Breast epithelium (tissue), 4 donors: Measurements from ENCODE around the gene RAX2. TPM values are rescaled to one million over a fixed set of nuclear protein-coding genes. Genes with fewer than 3 reads are reported as not detected.
"Not testable (repeated sequence)": the region's sequence is repeated elsewhere in the genome, so short reads cannot be mapped to it uniquely, and the experiment has no call there.

Source experiments
- DNase-seq, 2 donors: peaks; one replicate each; pipeline ENCODE4 v3.0.0-alpha.2; 2019; ENCODE audit warnings: low spot score in 2 of 2
- H3K27ac ChIP-seq, 2 donors: fragments of 200-600 bp; sonication (generic) in 1 of 2; one replicate each; pipeline ENCODE4 v1.5.1; 2016 to 2019; ENCODE audit warnings: mild to moderate bottlenecking in 1 of 2
- H3K27me3 ChIP-seq, 2 donors: fragments of 200-600 bp; sonication (generic) in 1 of 2; one replicate each; pipeline versions ENCODE4 v1.5.1 to v1.6.0; 2017 to 2019; ENCODE audit warnings: control low read depth in 1 of 2, mild to moderate bottlenecking in 1 of 2
- H3K36me3 ChIP-seq: fragments of 200-600 bp; one replicate; pipeline ENCODE4 v1.5.1; 2019
- H3K4me1 ChIP-seq, 2 donors: fragments of 200-600 bp; sonication (generic); one replicate each; pipeline ENCODE4 v1.5.1; 2016 to 2019; ENCODE audit warnings: control low read depth in 1 of 2
- H3K4me3 ChIP-seq, 3 donors: fragments of 200-600 bp; sonication (generic); 1 replicate in 2 of 3; 2 replicates in 1 of 3; pipeline ENCODE4 v1.5.1; 2016 to 2019; ENCODE audit warnings: mild to moderate bottlenecking in 3 of 3, moderate library complexity in 2 of 3
- H3K9me3 ChIP-seq, 2 donors: fragments of 200-600 bp; sonication (generic) in 1 of 2; one replicate each; pipeline ENCODE4 v1.5.1; 2016 to 2019; ENCODE audit warnings: control low read depth in 1 of 2
- POLR2A ChIP-seq: fragments of 450-650 bp; IDR thresholded peaks from one replicate; pipeline ENCODE4 v1.6.1; 2016; ENCODE audit warnings: antibody characterized with exemption, mild to moderate bottlenecking, moderate library complexity
- POLR2AphosphoS5 ChIP-seq, 3 donors: sonication (generic); formaldehyde crosslinking; IDR thresholded peaks; one replicate each; pipeline ENCODE4 v1.6.1; 2017; ENCODE audit warnings: antibody characterized with exemption in 3 of 3
- intact Hi-C: fragments of 100-400 bp; cut with DNase I; formaldehyde crosslinking; loops from one replicate; pipeline ENCODE4 v1.15.1; 2023; ENCODE audit warnings: low total_unique reads
- total RNA-seq, 3 donors: library from RNA; depleted of rRNA; stranded (reverse); fragments of >200 nt; gene quantifications; one replicate each; pipeline ENCODE4 v1.1.0, GENCODE V29; 2016
- TF ChIP-seq, protein P1 (sequence below), 3 donors: fragments of 450-650 bp; IDR thresholded peaks; one replicate each; pipeline ENCODE4 v1.5.1; 2016 to 2017; ENCODE audit warnings: antibody characterized with exemption in 3 of 3, mild to moderate bottlenecking in 3 of 3, moderate library complexity in 3 of 3

The RAX2 gene
- total RNA-seq, 3 donors from 2014 or later: 0.66 TPM; not detected in 2

DNA sequence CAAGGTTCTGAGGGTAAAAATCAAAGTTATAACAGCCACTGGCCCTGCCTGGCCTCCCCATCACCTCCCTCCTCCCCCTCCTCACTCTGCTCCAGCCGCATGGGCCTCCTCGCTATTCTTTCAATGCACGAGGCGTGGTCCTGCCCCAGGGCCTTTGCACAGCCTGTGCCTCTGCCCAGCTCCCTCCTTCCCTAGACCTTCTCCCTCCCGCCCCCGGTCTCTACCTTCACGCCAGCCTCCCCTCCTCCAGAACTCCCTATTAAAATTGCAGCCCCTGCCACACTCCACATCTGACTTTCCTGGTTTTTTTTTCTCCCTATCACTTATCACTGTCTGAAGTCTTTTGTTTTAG lies 3.3 kb downstream of the RAX2 start:
- Histone ChIP-seq H3K36me3 (peaks cover 6% of the 10 kb centered on the region), H3K4me3 (no peak overlapping the region), H3K4me1 (no peaks in the 10 kb centered on the region), H3K9me3 (no peaks in the 10 kb centered on the region), H3K27ac (no peak overlapping the region), H3K27me3 (no peaks in the 10 kb centered on the region)
- DNase-seq: no peak
- intact Hi-C loops: no loop called here
- TF ChIP-seq POLR2A (no peak), POLR2AphosphoS5 (IDR thresholded peaks at IDR 0.05) (no peak)
- TF ChIP-seq, protein P1, sequence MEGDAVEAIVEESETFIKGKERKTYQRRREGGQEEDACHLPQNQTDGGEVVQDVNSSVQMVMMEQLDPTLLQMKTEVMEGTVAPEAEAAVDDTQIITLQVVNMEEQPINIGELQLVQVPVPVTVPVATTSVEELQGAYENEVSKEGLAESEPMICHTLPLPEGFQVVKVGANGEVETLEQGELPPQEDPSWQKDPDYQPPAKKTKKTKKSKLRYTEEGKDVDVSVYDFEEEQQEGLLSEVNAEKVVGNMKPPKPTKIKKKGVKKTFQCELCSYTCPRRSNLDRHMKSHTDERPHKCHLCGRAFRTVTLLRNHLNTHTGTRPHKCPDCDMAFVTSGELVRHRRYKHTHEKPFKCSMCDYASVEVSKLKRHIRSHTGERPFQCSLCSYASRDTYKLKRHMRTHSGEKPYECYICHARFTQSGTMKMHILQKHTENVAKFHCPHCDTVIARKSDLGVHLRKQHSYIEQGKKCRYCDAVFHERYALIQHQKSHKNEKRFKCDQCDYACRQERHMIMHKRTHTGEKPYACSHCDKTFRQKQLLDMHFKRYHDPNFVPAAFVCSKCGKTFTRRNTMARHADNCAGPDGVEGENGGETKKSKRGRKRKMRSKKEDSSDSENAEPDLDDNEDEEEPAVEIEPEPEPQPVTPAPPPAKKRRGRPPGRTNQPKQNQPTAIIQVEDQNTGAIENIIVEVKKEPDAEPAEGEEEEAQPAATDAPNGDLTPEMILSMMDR (IDR thresholded peaks at IDR 0.05): no peak

DNA sequence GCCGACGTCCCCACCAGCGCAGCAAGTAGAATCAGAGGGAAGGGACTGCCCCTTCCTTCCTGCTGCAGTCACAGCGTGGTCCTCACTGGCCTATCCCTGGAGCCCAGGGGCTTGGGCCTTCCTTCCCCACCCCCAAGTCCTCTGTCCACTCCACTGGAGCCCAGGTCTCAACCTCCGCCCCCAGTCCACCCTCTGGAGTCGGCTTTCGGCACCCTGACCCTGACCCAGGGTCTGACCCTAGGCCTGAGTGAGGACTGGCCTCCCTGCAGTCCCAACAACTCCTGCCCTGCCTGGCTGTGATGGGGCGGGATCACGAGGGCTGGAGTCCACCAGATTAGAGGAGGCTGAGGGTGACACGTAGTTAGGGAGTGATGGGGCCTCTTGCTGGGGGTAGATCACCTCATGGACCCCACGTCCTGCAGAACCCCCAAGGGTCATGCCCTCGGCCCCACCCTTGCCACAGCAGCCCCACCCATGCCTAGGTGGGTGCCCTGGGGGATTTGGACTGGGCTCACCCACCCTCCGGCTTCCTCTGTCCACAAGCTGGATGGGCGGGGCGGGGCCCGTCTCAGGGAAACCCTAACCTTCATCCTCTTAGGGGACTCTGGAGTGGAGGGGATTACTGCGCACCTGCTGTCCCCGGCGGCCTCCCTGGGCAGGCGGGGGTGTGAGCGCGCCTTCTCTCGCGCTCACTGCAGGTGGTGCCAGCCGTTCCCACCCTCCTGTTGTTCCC lies 3.8 kb downstream of the RAX2 start:
- Histone ChIP-seq H3K36me3 (peaks cover 6% of the 10 kb centered on the region), H3K4me1 (no peaks in the 10 kb centered on the region), H3K27me3 (no peaks in the 10 kb centered on the region), H3K9me3 (no peaks in the 10 kb centered on the region), H3K27ac (no peak overlapping the region), H3K4me3 (no peak overlapping the region)
- no peak for DNase-seq
- intact Hi-C loops: no loop called here
- TF ChIP-seq POLR2AphosphoS5 (IDR thresholded peaks at IDR 0.05) (no peak), POLR2A (no peak)
- TF ChIP-seq, protein P1 (IDR thresholded peaks at IDR 0.05): no peak

DNA sequence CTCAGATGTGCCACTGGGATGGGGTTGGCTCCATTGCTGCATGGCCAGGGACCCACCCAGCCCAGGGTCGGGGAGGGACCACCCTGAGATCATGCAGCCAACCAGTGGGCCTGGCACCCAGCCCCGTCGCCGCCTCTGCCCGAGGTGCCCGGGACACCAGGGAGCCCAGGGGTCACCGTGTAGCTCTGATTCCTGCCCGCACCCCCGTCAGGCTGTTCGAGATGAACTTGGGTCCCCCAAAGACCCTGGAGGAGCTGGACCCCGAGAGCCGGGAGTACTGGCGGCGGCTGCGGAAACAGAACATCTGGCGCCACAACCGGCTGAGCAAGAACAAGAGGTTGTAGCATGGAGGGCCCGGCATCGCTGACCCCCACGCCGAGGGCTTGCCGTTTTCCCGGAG lies 5.0 kb downstream of the RAX2 start:
- no peak for TF ChIP-seq POLR2AphosphoS5 (IDR thresholded peaks at IDR 0.05)
- no peak for TF ChIP-seq POLR2A
- TF ChIP-seq, protein P1 (IDR thresholded peaks at IDR 0.05): no peak
- Histone ChIP-seq H3K36me3 (peaks cover 6% of the 10 kb centered on the region), H3K4me3 (no peak overlapping the region), H3K4me1 (no peaks in the 10 kb centered on the region), H3K27me3 (no peaks in the 10 kb centered on the region), H3K27ac (no peak overlapping the region), H3K9me3 (no peaks in the 10 kb centered on the region)
- intact Hi-C loops: no loop called here
- no peak for DNase-seq

DNA sequence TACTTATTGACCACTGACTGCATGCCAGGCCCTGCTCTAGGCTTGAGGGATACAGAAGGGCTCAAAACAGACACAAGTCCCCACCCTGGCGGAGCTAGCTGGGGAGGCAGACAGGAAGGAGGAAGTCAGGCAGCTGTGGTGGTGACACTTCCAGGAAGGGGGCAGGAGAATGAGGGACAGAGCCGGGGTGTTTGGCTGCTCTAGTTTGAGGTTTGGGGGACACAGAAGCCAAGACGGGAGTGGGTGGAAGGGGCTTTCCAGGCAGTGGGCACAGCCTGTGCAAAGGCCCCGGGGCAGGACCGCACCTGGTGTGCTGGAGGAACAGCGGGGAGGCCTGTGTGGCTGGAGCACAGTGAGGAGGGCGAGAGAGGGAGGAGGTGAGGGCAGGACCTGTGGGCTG lies 5.5 kb downstream of the RAX2 start:
- H3K4me1 ChIP-seq: no peaks in the 10 kb centered on the region
- TF ChIP-seq POLR2A (no peak), POLR2AphosphoS5 (IDR thresholded peaks at IDR 0.05) (no peak)
- TF ChIP-seq, protein P1 (IDR thresholded peaks at IDR 0.05): no peak
- H3K9me3 ChIP-seq: no peaks in the 10 kb centered on the region
- no peak for DNase-seq
- H3K27ac ChIP-seq: no peak overlapping the region
- peaks cover 6% of the 10 kb centered on the region for H3K36me3 ChIP-seq
- no peaks in the 10 kb centered on the region for H3K27me3 ChIP-seq
- intact Hi-C loops: no loop called here
- no peak overlapping the region for H3K4me3 ChIP-seq

GRCh38 chr19:3765757-3766156 lies 6.3 kb downstream of the RAX2 start:
- H3K27ac ChIP-seq, H3K36me3 ChIP-seq, H3K27me3 ChIP-seq, intact Hi-C loops, DNase-seq, H3K9me3 ChIP-seq, H3K4me3 ChIP-seq, H3K4me1 ChIP-seq: not testable (repeated sequence)
